Measurements from ENCODE around the gene KIT.

- TF ChIP-seq CTCF (IDR thresholded peaks at IDR 0.05) = no peak
- no peak for TF ChIP-seq POLR2AphosphoS5 (IDR thresholded peaks at IDR 0.05)
- no peak for TF ChIP-seq POLR2A (IDR thresholded peaks at IDR 0.05)
- TF ChIP-seq EP300 (IDR thresholded peaks at IDR 0.05; ENCODE audit: low read depth) = no peak
These were observed 79.7 kb downstream of the KIT start for GRCh38 chr4:54737421-54737820.
